Myocyte (in vitro differentiated cells): Measurements from ENCODE around the gene MED31. TPM values are rescaled to one million over a fixed set of nuclear protein-coding genes. Genes with fewer than 3 reads are reported as not detected.
"Not testable (repeated sequence)": the region's sequence is repeated elsewhere in the genome, so short reads cannot be mapped to it uniquely, and the experiment has no call there.

Experiments
- DNase-seq: peaks from one replicate; pipeline ENCODE4 v3.0.0-alpha.2; 2012; ENCODE audit warnings: low read depth
- polyA plus RNA-seq: library from polyadenylated mRNA; unstranded; fragments of >200 nt; gene quantifications from one replicate; pipeline ENCODE4 v1.2.1, GENCODE V29; 2012; ENCODE audit warnings: missing spikeins
- total RNA-seq: library from RNA; depleted of rRNA; stranded (reverse); fragments of >200 nt; gene quantifications from 2 replicates; pipeline ENCODE4 v1.2.3, GENCODE V29; 2014

Gene MED31
- total RNA-seq, result 9.3 and 15.6 TPM in 2 replicates
- polyA plus RNA-seq, result 23.0 TPM

GRCh38 chr17:6651354-6651918, at the start of gene MED31, which contains the start of gene C17orf100:
MED31 (minus strand) TSS chr17:6651605; CDS start chr17:6651528, 77 bp downstream.
C17orf100 (plus strand) TSS chr17:6651762; CDS start chr17:6651914, 152 bp downstream.
- DNase-seq, result peak; percentile 94

- peak; percentile 8 for DNase-seq
Observed at GRCh38 chr17:6700948-6701307, 49.5 kb upstream of the MED31 start.

GRCh38 chr17:6699997-6700947, 48.9 kb upstream of the MED31 start:
- no peak for DNase-seq

GRCh38 chr17:6698004-6698403, 46.6 kb upstream of the MED31 start:
- no peak for DNase-seq

GRCh38 chr17:6696906-6697305, 45.5 kb upstream of the MED31 start:
- DNase-seq, result no peak

- no peak for DNase-seq
Observed at GRCh38 chr17:6695565-6695964, 44.2 kb upstream of the MED31 start.

GRCh38 chr17:6695051-6695450, 43.6 kb upstream of the MED31 start:
- DNase-seq, result peak; percentile 50

- DNase-seq, result not testable (repeated sequence)
Observed at GRCh38 chr17:6691958-6692357, 40.6 kb upstream of the MED31 start.

GRCh38 chr17:6691546-6691945, 40.1 kb upstream of the MED31 start:
- DNase-seq, result no peak

GRCh38 chr17:6690641-6691040, 39.2 kb upstream of the MED31 start:
- DNase-seq, result no peak

- DNase-seq, result no peak
Observed at GRCh38 chr17:6688944-6689343, 37.5 kb upstream of the MED31 start.

GRCh38 chr17:6686026-6686425, 34.6 kb upstream of the MED31 start:
- DNase-seq, result no peak

- DNase-seq, result no peak
Observed at GRCh38 chr17:6684881-6685767, 33.7 kb upstream of the MED31 start.

- no peak for DNase-seq
Observed at GRCh38 chr17:6684460-6684783, 33.0 kb upstream of the MED31 start.

- no peak for DNase-seq
Observed at GRCh38 chr17:6683730-6684459, 32.5 kb upstream of the MED31 start.

GRCh38 chr17:6683081-6683684, 31.8 kb upstream of the MED31 start:
- DNase-seq, result no peak

- DNase-seq, result no peak
Observed at GRCh38 chr17:6682339-6682738, 30.9 kb upstream of the MED31 start.

- DNase-seq, result no peak
Observed at GRCh38 chr17:6681671-6682070, 30.3 kb upstream of the MED31 start.

GRCh38 chr17:6681176-6681575, 29.8 kb upstream of the MED31 start:
- no peak for DNase-seq

- DNase-seq, result no peak
Observed at GRCh38 chr17:6679241-6679640, 27.8 kb upstream of the MED31 start.

GRCh38 chr17:6677946-6678345, 26.5 kb upstream of the MED31 start:
- DNase-seq, result no peak
